ENCODE measurements around the gene SLC16A11.
A peak's percentile ranks its signal among the peaks of the same experiment; 100 is the strongest.
"Not testable (repeated sequence)": the region's sequence is repeated elsewhere in the genome, so short reads cannot be mapped to it uniquely, and the experiment has no call there.

Gene SLC16A11, protein sequence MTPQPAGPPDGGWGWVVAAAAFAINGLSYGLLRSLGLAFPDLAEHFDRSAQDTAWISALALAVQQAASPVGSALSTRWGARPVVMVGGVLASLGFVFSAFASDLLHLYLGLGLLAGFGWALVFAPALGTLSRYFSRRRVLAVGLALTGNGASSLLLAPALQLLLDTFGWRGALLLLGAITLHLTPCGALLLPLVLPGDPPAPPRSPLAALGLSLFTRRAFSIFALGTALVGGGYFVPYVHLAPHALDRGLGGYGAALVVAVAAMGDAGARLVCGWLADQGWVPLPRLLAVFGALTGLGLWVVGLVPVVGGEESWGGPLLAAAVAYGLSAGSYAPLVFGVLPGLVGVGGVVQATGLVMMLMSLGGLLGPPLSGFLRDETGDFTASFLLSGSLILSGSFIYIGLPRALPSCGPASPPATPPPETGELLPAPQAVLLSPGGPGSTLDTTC

DNA sequence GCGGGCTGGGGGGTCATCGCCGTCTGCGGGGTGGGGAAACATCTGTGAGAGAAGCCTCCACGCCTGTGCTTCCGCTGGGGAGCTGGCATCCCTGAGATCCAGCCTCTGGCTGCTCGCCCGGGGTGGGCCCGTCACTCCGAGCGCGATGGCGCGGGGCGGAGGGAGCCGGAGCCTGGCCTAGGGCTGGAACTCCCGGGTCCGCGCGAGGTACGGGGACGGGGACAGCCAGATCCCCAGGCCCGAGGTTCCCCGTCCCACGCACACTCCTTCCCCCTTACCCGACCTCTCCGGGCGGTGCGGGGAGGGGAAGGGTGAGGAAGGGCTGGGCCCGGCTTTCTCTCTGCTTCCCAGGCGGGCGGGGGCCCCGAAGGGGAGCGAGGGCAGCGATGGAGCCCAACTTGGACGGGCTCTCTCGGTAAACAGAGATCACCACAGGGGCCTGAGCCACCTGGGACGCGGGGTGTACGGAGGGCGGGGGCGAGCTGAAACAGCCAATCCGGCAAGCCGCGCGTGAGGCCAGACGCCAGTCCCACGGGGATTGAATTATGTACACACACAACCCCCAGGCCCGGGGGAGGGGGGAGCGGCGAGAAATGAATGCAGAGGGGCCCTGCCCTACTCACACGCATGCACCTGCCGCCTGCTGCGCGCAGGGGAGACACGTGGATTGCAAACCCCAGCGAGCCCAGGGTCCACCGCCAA lies at the start of gene SLC16A11:
SLC16A11 (minus strand) TSS at position 596 of the 702 bp plus-strand sequence; CDS start at position 17, 579 bp downstream.
- DNase-seq = peak in 1 of 4 experiments; percentile 21

DNA sequence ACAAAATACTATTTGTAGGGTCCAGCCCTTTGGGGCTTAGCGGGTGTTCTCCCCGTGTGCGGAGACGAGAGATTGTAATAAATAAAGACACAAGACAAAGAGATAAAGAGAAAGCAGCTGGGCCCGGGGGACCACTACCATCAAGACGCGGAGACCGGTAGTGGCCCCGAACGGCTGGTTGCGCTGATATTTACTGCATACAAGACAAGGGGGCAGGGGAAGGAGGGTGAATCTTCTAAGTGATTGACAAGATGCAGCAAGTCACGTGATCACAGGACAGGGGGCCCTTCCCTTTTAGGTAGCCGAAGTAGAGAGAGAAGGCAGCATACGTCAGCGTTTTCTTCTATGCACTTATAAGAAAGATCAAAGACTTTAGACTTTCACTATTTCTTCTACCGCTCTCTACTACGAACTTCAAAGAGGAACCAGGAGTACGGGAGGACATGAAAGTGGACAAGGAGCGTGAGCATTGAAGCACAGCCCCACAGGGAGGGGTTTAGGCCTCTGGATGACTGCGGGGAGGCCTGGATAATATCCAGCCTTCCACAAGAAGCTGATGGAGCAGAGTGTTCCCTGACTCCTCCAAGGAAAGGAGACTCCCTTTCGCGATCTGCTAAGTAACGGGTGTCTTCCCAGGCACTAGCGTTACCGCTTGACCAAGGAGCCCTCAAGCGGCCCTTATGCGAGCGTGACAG lies 47.6 kb upstream of the SLC16A11 start:
- not testable (repeated sequence) for DNase-seq

DNA sequence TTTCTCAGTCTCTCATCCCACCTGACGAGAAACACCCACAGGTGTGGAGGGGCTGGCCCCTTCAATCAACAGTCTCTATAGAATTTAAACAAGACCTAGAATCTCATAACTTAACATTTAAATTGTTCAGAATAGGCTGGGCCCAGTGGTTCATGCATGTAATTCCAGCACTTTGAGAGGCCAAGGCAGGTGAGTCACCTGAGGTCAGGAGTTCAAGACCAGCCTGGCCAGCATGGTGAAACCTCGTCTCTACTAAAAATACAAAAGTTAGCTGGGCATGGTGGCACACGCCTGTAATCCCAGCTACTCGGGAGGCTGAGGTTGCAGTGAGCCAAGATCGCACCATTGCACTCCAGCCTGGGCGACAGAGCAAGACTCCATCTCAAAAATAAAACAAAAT lies 45.7 kb upstream of the SLC16A11 start:
- not testable (repeated sequence) for DNase-seq

DNA sequence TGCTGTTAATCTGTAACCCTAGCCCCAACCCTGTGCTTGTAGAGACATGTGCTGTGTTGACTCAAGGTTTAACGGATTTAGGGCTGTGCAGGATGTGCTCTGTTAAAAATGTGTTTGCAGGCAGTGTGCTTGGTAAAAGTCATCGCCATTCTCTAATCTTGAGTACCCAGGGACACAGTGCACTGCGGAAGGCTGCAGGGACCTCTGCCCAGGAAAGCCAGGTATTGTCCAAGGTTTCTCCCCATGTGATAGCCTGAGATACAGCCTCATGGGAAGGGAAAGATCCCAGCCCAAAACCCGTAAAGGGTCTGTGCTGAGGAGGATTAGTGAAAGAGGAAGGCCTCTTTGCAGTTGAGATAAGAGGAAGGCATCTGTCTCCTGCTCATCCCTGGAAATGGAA lies 44.5 kb upstream of the SLC16A11 start:
- DNase-seq = not testable (repeated sequence)

DNA sequence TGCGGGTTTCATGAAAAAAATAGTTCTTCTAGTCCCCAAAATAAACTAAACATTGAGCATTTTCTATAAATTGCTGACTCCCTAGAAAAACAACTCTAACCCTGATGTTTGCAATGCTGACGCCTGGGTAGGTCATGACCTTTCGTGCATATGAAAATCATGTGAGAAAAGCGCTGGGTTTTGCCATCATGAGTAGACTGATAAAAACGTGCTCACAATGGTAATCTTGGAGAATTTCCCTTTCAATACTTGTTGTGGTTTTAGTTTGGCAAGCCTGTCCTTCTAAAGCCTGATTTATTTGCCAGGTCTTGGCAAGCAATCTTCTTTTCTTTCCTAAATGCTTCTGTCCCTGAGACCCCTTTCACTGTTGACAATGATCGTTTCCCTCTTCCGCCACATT lies 40.2 kb upstream of the SLC16A11 start:
- no peak for DNase-seq

DNA sequence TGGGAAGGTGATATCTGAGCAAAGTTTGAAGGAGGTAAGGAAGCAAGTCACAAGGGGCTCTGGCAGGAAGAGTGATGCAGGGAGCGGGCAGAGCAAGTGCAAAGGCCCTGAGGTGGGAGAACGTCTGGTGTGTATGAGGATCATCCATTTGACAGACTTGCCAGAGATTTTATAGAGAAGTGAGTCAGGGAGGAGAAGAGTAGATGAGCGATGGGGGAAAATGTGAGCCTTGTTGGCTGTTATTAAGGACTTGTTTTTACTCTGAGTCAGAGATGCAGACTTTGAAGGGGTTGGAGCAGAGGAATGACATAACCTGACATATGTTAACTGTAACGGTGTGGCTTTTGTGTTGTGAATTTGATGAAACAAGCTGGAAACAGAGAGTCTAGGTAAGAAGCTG lies 39.7 kb upstream of the SLC16A11 start:
- no peak for DNase-seq

DNA sequence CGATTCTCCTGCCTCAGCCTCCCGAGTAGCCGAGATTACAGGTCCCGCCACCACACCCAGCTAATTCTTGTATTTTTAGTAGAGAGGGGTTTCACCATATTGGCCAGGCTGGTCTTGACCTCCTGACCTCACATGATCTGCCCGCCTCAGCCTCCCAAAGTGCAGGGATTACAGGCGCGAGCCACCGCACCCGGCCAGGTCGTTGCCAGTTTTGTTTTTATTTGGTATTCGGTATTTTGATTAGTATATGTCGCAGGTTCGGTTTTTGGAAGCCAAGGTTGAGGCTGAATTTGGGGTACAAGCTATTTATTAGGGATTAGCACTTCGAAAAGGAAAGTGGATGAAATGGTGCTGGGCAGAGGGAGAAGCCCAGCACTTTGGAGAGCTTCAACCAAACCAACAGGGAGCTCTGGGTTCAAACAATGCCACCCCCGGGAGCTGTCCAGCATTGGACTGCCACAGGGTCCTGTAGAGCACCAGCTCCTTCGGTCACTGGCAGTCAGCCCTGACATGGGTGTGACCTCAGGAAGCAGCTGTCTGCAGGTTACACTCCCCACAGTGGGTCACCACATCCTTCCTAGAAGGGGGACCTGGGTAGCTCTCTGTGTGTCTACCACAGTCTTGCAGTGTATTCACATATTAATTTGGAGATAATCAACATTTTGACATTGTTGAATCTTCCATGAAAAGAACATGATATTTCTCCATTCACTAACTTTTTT lies 37.6 kb upstream of the SLC16A11 start:
- no peak for DNase-seq

DNA sequence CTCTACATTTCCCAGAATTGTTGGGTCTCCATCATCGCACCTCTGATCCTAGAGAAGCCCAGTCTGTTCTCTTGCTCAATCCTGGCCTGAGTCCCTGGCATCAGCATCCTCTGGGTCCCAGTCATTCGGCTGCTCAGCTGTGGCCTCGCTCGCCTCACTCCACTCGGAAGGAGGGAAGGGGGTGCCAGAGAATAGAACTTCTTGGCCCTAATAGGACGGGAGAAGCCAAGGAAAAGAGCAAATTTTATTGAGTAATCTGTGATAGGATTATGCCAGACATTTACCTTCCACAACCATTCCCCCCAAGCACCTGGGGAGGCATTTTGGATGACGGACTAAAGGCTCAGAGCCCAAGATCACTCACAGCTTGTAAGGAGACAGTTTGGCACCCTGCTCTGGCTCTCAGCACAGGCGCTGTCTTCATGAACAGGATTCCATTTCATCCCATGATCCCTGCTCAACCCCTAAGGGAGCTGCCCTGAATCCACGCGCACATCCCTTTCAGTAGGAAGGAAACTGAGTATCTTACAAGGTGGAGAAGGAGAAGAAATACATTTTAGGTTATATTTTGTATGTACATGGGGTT lies 36.7 kb upstream of the SLC16A11 start:
- DNase-seq = no peak

DNA sequence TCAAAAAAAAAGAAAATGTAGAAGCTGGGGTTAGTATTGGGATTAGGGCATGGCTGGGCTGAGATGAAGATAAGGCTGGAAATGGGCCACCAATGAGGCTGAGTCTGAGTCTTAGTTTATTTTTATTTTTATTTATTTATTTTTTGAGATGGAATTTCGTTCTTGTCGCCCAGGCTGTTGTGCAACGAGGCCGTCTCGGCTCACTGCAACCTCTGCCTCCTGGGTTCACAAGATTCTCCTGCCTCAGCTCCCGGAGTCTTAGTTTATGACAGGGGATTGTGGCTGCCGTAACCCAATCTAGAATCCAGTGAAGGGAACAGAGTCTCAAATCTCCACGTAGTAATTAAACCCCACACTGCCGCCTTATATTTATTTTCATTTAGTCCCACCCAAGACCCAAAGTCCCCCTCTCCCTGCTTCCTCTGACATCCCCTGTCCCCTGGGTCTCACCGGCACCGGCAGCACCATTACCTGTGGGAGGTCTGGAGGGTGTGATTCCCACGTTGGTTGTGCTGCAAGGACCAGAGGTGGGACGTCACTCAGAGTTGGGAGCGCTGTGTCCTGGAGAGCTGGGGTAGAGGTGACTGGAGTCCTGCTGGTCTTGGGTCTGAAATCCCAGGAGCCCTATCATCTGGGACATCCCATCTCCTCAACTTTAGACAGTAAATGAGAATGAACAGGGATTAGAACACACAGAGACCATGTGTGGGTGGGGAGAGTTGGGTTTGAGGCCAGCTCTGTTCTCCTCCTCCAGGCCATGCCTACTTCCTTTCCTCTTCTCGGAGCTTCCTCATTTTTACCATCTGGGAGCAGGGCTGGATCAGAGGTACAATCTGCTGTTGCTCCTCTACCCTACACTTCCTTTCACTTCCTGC lies 35.9 kb upstream of the SLC16A11 start, which contains the start of gene CLEC10A:
CLEC10A (minus strand) TSS at position 671 of the 875 bp plus-strand sequence. CDS start 1,439 bp downstream, outside the sequence.
- no peak for DNase-seq

DNA sequence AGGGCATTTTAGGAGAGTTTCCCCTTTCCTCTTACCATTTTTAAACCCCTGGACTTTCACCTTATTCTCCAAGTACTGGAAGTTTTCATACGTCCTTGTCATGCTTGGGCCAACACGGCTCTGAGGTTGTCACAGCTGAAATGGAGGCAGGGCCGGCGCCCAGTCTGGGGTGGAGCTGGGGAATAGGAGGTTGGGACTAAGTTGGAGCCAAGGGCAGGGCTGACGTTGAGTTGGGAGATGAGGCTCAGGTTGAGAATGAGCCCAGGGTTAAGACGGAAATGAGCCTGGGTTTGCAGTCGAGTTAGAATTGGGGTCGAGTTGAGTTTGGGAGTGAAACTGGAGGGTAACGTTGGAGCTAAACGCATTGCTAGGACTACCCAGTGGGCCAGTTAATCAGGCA lies 34.8 kb upstream of the SLC16A11 start:
- DNase-seq = no peak

DNA sequence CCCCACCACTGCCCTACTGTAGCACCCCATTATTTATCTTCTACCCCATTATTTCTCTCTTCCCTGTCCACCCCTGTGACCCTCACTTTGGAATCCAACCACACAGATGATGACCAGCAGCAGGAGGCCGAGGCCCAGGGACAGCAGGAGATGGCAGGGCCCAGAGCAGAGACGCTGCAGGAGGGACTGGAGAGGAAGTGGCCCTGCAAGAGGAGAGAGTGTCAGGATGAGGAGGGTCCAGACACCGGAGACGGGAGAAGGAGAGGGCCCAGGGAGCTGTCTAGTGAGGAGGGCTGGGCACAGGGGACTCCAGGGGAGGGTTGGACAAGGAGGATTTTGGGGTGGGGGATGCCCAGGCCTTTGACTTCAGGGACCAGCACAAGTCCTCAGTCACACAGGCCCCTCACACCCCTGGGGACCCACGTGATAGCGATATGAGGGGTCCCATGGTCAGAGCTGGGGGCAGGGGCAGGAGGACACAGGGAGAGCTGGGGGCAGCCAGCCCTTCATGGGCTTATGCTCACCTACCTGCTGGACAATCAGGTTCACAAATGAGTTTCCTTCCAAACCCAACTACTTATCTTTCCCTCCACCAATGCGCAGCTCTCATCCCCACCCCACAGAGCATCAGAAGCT lies 34.1 kb upstream of the SLC16A11 start:
- DNase-seq = no peak

DNA sequence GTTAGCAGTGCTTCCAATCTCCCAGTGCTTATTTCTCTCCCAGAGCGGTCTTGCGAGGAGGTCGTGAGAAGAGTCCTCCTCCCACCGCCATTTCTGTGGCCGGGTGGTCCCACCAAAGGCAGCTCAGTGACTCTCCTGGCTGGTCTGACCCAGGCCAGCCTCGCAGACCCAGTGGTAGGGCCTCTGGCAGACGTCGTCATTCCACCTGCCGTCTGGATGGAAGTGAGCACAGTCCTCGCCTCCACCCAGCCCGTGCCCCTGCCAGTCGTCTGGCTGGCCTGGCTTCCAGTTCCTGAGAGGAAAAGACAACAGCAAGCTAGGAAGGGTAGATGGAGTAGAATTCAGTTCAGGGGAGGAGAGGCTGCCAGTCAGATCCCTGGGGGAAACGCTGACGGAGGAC lies 31.0 kb upstream of the SLC16A11 start:
- DNase-seq = no peak

DNA sequence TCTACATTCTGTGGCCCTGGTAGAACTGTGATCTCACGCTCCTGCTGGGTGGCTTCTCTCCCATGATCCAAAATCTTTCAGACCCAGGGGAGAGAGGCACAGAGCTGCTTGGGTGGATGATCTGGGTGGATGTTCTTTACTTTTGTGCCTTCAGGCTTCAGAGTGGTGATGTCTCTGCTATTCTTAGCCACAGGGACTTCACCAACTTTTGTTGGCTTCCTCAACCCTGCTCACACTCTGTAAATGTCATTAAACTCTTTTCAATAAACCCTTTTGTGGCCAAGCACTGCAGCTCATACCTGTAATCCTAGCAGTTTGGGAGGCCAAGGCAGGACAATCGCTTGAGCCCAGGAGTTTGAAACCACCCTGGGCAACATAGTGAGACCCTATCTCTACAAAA lies 28.5 kb upstream of the SLC16A11 start:
- no peak for DNase-seq

DNA sequence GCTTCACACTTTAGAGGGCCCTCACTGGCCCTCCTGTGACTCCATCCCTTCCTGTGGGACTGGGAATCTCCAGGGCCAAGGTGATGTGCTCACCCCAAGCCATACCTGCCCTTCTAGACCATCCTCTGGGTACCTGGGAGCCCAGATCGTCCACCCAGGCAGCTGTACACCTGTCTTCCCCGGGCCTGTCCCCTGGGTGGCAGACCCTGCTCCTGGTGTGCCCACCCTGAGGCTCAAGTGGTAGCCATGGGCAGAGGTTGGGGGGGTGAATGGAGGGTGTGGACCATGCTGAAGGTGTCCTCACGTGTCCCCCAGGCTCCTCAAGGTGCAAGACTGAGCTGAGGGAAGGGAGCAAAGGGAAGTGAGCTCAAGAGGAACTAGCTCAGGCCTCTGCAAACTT lies 26.8 kb upstream of the SLC16A11 start:
- no peak for DNase-seq

DNA sequence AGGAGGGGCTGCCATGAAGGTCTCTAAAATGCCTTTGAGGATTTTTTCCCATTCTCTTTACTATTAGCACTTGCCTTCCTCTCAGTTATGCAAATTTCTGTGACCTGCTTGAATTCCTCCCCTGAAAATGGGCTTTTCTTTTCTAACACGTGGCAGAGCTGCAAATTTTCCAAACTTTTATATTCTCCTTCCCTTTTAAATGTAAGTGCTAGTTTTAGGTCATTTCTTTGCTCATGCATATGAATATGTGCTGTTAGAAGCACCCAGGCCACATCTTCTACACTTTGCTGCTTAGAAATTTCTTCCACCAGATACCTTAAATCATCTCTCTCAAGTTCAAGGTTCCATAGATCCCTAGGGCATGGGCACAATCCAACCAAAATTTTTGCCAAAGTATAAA lies 24.4 kb upstream of the SLC16A11 start:
- DNase-seq = no peak

DNA sequence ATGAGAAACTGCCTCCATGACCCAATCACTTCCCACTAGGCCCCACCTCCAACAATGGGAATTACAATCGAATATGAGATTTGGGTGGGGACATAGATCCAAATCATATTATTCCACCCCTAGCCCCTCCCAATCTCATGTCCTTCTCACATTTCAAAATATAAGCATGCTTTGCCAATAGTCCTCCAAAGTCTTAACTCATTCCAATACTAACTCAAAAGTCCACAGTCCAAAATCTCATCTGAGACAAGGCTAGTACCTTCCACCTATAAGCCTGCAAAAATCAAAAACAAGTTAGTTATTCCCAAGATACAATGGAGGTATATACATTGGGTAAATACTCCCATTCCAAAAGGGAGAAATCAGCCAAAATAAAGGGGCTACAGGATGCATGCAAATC lies 23.3 kb upstream of the SLC16A11 start:
- DNase-seq = no peak

DNA sequence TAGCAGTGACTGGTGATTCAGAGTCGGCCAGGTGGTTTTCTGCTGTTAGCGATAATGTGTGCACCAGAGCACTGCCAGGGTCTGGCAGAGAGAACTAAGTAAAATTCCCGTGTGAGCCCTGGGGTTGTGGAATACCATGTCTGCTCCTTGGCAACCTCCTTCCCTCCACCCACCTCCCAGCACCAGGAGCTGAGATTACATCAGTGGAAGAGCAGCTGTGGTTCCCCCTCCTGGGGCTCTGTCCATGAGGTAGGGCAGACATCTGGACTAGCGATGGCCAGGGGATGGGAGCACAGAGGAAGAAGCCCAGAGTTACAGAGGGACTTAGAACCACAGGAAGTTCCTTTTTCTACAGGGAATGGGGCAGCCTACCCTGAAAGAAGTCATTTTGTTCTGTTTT lies 20.4 kb upstream of the SLC16A11 start:
- no peak for DNase-seq

DNA sequence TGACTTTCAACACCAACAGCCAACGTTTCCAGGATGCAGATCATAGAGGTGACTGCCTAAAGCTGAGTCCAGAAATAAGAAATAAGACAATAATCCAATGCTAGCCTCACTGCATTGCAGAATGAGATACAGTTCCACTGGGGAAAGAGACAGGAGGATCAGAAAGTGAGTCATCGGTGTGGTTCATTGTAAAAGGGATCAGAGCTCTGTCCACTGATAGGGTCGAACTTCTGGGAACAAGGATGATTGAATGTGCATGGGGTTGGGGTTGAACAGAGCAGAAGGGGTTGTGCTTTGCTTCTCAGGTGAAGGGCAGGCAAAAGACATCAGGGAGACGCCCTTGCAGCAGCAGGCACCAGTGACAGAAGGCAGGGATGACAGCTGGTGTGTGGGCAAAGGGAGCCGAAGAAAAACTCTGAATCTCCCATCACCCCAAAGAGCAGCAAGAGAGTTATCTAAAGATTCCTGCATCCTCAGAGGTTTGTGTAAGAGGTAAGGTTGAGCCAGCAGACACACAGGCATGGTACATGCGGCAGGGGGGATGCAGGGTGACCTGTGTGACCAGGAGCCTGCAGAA lies 19.7 kb upstream of the SLC16A11 start:
- no peak for DNase-seq

DNA sequence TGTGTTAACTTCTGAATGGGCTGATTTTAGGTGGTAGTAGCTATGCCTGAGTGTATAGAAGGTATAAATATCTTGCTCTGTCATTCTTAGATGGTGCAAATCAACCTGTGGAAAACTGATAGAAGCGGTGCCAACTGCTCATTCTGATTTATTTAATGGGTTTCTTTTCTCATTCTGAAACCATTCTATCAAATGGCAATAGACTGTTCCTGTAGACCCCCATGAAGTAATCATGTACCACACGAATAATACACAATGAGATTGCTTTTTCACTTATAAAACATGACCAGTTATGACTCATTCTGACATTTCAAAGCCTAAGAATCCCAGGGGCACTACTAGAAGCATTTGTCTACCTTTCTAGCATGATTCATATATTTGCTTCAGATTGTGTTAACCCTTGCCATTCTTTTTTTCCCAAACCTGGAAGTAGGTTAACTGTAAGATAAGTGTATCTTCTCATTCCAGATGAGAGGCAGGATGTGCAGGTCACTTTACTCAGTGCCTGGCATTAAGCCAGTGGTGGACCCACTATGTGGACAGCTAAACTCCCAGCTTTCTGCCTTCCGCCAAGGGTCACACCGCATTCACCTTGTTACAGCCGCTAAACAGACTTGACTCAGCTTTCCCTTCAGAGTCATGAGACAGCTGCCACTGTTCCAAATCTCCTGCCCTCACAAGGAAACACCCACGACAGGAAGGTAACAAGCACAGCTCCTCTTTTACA lies 16.4 kb upstream of the SLC16A11 start:
- no peak for DNase-seq
